Measurements from ENCODE around the gene IGF2BP3. TPM values are rescaled to one million over a fixed set of nuclear protein-coding genes. Genes with fewer than 3 reads are reported as not detected.

IGF2BP3 gene
- total and polyA plus RNA-seq, 8 donors = 1.8 to 63.2 (median 57.4) TPM

DNA sequence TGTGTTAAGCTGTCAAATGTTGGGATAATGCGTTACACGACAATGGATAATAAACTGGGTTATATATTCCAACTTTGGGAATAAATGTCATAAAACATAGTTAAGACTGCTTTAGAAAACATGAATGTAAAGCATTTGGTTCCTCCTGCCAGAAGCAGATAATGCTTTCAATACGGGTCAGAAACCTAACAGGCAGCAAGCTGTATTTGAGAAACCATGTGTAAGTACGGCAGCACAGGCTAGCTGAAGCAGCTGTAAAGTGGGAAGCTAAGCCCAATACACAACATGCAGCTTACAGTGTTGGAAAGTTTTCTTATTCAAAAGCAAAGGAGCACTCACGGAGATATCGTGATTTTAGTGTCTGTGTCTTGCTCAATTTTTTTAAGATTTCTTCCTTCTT lies 124.7 kb downstream of the IGF2BP3 start:
- Histone ChIP-seq H3K36me3 (no peaks in the 10 kb centered on the region), H3K4me3 (peak overlapping the region in 1 of 2 donors; percentile 36), H3K4me1 (peaks cover 0 to 20% of the 10 kb centered on the region in 2 donors), H3K9me3 (no peaks in the 10 kb centered on the region), H3K27ac (no peak overlapping the region), H3K27me3 (no peaks in the 10 kb centered on the region)
- TF ChIP-seq, protein P1, sequence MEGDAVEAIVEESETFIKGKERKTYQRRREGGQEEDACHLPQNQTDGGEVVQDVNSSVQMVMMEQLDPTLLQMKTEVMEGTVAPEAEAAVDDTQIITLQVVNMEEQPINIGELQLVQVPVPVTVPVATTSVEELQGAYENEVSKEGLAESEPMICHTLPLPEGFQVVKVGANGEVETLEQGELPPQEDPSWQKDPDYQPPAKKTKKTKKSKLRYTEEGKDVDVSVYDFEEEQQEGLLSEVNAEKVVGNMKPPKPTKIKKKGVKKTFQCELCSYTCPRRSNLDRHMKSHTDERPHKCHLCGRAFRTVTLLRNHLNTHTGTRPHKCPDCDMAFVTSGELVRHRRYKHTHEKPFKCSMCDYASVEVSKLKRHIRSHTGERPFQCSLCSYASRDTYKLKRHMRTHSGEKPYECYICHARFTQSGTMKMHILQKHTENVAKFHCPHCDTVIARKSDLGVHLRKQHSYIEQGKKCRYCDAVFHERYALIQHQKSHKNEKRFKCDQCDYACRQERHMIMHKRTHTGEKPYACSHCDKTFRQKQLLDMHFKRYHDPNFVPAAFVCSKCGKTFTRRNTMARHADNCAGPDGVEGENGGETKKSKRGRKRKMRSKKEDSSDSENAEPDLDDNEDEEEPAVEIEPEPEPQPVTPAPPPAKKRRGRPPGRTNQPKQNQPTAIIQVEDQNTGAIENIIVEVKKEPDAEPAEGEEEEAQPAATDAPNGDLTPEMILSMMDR (IDR thresholded peaks at IDR 0.05) = no peak
- ATAC-seq (no peak), DNase-seq (no peak)
- intact Hi-C loops (cut with DNase I) = no loop called here

DNA sequence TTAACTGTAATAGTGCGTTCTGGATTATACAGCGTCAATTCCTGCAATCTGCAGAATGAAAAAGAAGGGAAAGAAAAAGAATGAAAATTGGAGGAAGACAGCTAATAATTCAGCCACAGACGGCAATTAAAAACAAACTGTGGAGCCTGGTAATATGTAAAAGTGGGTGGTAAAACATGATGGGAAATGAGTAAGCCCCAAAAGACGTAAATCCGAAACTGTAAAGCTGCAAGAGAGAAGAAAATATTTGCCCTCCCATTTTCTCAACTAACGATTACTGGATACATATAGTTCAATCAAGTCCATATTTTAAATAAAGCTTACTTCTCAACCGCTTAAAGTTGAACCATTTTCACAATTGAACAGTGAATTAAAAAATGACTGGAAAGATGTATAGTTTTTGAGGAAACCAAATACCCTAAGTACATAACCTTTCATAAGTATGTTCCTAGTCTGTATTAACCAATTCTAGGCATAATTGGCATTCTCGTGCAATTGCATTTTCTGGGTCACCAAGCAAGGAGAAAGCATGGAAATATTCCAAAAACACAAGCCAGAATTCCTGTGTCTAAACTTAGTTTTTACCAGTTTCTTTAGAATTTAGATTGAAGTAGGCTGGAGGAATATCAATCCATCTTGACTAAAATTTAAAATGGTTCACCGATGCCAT lies 126.3 kb downstream of the IGF2BP3 start:
- Histone ChIP-seq H3K4me3 (no peak overlapping the region), H3K9me3 (no peaks in the 10 kb centered on the region), H3K4me1 (peaks cover 0 to 20% of the 10 kb centered on the region in 2 donors), H3K27me3 (no peaks in the 10 kb centered on the region), H3K27ac (no peak overlapping the region), H3K36me3 (no peaks in the 10 kb centered on the region)
- intact Hi-C loops (cut with DNase I) = no loop called here
- TF ChIP-seq, protein P1 (IDR thresholded peaks at IDR 0.05) = no peak
- DNase-seq (no peak), ATAC-seq (no peak)

DNA sequence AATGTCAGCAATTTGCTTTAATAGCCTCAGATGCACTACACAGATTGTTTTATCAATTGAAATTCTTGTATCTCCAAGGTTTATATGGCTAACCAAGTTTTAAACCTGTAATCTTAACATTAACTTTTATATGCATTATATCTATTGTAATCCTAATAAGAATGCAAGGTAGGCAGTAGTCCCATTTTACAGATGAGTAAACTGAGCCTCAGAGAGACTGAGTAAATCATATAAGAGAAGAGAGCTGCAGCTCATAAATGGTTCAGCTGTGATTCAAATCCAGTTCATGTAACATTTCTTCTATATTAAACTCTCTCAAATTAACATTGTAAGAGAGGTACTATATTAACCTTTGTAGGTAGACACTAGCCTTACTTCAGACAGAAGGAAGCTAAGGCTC lies 127.2 kb downstream of the IGF2BP3 start:
- TF ChIP-seq, protein P1 (IDR thresholded peaks at IDR 0.05) = no peak
- intact Hi-C loops (cut with DNase I) = no loop called here
- Histone ChIP-seq H3K4me1 (peaks cover 0 to 20% of the 10 kb centered on the region in 2 donors), H3K9me3 (no peaks in the 10 kb centered on the region), H3K27me3 (no peaks in the 10 kb centered on the region), H3K4me3 (no peak overlapping the region), H3K36me3 (no peaks in the 10 kb centered on the region), H3K27ac (no peak overlapping the region)
- no peak for DNase-seq
- no peak for ATAC-seq

DNA sequence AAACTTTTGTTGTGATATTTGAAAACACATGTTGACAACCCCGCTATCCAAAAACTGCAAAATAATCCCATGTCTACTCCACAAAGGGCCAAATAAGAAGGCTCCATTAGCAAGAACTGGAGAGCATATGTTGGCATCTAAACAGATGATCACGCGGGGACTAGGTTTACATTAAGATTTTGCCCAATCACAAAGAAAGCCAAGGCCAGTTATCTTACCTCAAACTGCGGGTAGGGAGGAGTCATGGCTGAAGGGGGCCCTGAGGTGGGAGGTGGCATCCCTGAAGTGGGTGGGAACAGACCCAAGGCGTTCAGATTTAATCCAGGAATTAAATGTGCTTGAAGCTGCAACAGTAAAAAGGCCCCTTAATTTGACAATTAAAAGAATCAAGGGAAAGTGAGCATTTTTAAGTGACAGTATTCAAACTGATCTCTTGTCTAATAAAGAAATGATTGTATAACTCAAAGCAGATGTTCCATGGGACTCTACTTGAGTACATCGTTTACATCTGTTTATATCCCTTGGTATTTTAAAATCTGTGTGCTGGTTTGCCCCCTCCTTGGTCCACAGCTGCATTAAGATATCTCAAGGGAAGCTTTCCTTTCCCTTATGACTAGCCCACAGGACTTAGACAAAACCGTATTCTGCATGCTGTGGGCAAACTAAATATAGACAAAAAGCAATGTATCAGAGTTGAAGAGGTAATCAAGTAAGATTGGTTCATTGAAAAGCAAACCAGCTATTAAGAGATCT lies 128.3 kb downstream of the IGF2BP3 start:
- H3K4me1 ChIP-seq = peaks cover 0 to 11% of the 10 kb centered on the region in 2 donors
- ATAC-seq (no peak), DNase-seq (no peak)
- H3K9me3 ChIP-seq = no peaks in the 10 kb centered on the region
- H3K4me3 ChIP-seq = no peak overlapping the region
- no peaks in the 10 kb centered on the region for H3K36me3 ChIP-seq
- TF ChIP-seq, protein P1 (IDR thresholded peaks at IDR 0.05) = no peak
- no peak overlapping the region for H3K27ac ChIP-seq
- intact Hi-C loops (cut with DNase I) = no loop called here
- H3K27me3 ChIP-seq = no peaks in the 10 kb centered on the region

DNA sequence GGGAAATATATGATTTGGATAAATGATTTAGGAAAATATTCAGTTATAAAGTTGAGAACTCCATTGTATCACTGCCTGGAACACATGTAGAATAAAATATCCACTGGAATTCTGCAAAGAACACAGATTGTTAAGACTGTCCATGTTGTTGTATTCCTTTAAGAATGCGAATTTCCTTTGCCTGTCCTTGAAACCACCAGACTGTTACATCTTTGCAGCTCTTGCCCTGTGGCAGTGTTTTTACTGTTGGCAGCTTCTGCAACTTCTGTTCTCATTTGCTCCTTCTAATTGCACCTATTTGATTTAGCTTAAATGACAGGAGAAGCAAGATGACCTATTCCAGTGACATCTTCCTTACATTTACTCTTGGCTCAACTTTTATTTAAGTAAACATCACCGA lies 131.4 kb downstream of the IGF2BP3 start:
- Histone ChIP-seq H3K36me3 (no peaks in the 10 kb centered on the region), H3K27ac (no peak overlapping the region), H3K4me3 (no peak overlapping the region), H3K27me3 (no peaks in the 10 kb centered on the region), H3K4me1 (peaks cover 13 to 23% of the 10 kb centered on the region in 2 donors), H3K9me3 (no peaks in the 10 kb centered on the region)
- ATAC-seq = no peak
- no peak for DNase-seq
- TF ChIP-seq, protein P1 (IDR thresholded peaks at IDR 0.05) = no peak
- intact Hi-C loops (cut with DNase I) = no loop called here
